Cardiac muscle cell (in vitro differentiated cells and primary cell): ENCODE data around the gene B9D1. TPM values are rescaled to one million over a fixed set of nuclear protein-coding genes. Genes with fewer than 3 reads are reported as not detected.
A peak's percentile ranks its signal among the peaks of the same experiment; 100 is the strongest.

Experiments used
- DNase-seq, 2 donors: peaks; one replicate each; pipeline versions ENCODE4 v3.0.0 to v3.0.0-alpha.2; 2010 to 2017; ENCODE audit warnings: low read depth in 1 of 2, low spot score in 1 of 2
- H3K27ac ChIP-seq: fragments of 200-600 bp; sonication (generic); 2 replicates; pipeline ENCODE4 v1.5.1; 2016
- H3K27me3 ChIP-seq: fragments of 200-600 bp; sonication (generic); 2 replicates; pipeline ENCODE4 v1.6.0; 2016; ENCODE audit warnings: control low read depth
- H3K36me3 ChIP-seq: fragments of 200-600 bp; sonication (generic); 2 replicates; pipeline ENCODE4 v1.5.1; 2016; ENCODE audit warnings: control low read depth
- H3K4me1 ChIP-seq: fragments of 200-600 bp; sonication (generic); 2 replicates; pipeline ENCODE4 v1.8.1; 2017; ENCODE audit warnings: low read depth, mild to moderate bottlenecking, mixed run types
- H3K4me3 ChIP-seq: fragments of 200-600 bp; sonication (generic); 2 replicates; pipeline ENCODE4 v1.5.1; 2016; ENCODE audit warnings: mild to moderate bottlenecking
- H3K9me3 ChIP-seq: fragments of 200-600 bp; sonication (generic); 2 replicates; pipeline ENCODE4 v1.5.1; 2017; ENCODE audit warnings: low read depth, mild to moderate bottlenecking, control low read depth
- polyA plus RNA-seq: library from polyadenylated mRNA; unstranded; fragments of >200 nt; fragmentation: Nextera tagmentation; extraction: Ambion mirVana; gene quantifications from 2 replicates; pipeline ENCODE4 v1.2.1, GENCODE V29; 2016
- total RNA-seq: library from RNA; depleted of rRNA; stranded (reverse); fragments of >200 nt; gene quantifications from 2 replicates; pipeline ENCODE4 v1.2.3, GENCODE V29; 2016
- TF ChIP-seq, protein P1 (sequence below): IDR thresholded peaks from 2 replicates; pipeline ENCODE4 v1.5.1; 2012; ENCODE audit warnings: low read depth, mild to moderate bottlenecking, low read length

B9D1 gene
- total and polyA plus RNA-seq, 2 experiments from 2014 or later: 54.5 to 65.7 TPM

DNA sequence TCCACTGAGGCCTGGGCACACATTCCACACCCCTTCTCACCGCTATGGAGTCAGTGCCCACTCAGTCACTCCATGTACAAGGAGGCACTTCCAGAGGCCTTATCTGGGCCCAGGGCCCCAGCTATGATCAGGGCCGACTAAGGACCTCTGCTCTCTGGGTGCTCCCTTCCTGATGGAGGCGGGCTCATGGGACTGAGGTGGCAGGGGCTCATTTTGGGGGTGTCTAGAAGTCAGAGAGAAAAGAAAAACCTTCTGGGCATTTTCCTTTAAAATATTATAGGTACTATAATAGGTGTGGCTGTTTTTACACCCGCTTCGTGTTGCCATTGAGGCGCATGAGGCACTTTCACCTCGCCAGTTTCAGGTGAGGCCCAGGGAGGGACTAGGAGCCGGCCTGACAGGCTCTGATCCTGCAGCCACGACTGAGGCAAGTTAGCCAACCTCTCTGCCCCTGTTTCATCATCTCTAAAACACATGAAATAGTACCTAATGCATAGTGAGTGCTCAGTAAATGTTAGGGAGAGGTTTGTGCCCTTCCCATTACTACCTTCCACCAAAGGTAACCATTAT lies 14.4 kb downstream of the B9D1 start:
- H3K4me1 ChIP-seq: no peaks in the 10 kb centered on the region
- TF ChIP-seq, protein P1, sequence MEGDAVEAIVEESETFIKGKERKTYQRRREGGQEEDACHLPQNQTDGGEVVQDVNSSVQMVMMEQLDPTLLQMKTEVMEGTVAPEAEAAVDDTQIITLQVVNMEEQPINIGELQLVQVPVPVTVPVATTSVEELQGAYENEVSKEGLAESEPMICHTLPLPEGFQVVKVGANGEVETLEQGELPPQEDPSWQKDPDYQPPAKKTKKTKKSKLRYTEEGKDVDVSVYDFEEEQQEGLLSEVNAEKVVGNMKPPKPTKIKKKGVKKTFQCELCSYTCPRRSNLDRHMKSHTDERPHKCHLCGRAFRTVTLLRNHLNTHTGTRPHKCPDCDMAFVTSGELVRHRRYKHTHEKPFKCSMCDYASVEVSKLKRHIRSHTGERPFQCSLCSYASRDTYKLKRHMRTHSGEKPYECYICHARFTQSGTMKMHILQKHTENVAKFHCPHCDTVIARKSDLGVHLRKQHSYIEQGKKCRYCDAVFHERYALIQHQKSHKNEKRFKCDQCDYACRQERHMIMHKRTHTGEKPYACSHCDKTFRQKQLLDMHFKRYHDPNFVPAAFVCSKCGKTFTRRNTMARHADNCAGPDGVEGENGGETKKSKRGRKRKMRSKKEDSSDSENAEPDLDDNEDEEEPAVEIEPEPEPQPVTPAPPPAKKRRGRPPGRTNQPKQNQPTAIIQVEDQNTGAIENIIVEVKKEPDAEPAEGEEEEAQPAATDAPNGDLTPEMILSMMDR: no peak
- no peak for DNase-seq
- H3K27me3 ChIP-seq: no peaks in the 10 kb centered on the region
- no peaks in the 10 kb centered on the region for H3K36me3 ChIP-seq
- H3K9me3 ChIP-seq: no peaks in the 10 kb centered on the region
- no peak overlapping the region for H3K27ac ChIP-seq
- H3K4me3 ChIP-seq: no peak overlapping the region

DNA sequence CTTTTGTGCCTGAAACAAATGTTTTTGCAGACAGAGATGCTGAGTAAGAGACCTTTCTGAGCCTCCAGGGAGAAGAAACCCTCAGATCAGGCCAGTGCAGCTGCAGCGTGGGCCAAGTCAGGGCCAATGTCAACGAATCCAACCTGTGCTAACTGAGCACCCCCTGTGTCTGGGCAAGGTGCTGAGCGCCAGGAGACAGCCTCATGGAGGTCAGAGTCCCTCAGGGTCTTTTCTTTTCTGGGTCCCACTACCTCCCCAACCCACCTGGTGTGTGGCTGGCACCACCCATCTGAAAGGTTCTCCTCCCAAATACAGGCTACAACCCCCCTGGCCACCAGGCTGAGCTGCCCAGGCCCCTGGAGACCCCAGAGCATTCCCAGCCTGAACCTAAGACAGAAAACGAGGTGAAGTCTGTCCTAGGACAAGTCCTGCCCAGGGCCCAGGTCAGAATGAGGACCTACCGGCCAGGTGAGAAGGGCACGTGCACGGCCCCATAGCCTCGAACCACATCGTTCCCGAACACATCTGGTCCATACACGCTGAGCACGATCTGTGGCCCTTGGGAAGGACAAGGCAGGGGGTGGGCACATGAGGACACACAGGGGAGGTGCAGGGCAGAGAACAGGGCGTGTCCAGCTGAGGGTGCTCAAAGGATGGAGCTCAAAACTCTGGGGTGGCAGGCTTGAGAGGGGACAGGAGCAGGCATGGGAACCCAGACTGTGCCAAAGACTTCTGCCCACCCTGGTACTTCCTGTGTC lies 15.0 kb downstream of the B9D1 start:
- no peak overlapping the region for H3K4me3 ChIP-seq
- no peak for DNase-seq

GRCh38 chr17:19346351-19347255 lies 15.9 kb downstream of the B9D1 start:
- Histone ChIP-seq H3K9me3 (no peaks in the 10 kb centered on the region), H3K36me3 (no peaks in the 10 kb centered on the region), H3K27ac (no peak overlapping the region), H3K4me1 (peaks cover 9% of the 10 kb centered on the region), H3K4me3 (no peak overlapping the region), H3K27me3 (no peaks in the 10 kb centered on the region)
- TF ChIP-seq, protein P1: no peak
- DNase-seq: peak in 1 of 2 donors; percentile 85

More for the DNA sequence above, 15.0 kb downstream of the B9D1 start:
- no peak overlapping the region for H3K27ac ChIP-seq
- no peaks in the 10 kb centered on the region for H3K27me3 ChIP-seq
- H3K4me1 ChIP-seq: peaks cover under 1% of the 10 kb centered on the region
- TF ChIP-seq, protein P1: no peak
- H3K9me3 ChIP-seq: no peaks in the 10 kb centered on the region
- no peaks in the 10 kb centered on the region for H3K36me3 ChIP-seq

GRCh38 chr17:19345486-19346350 lies 16.8 kb downstream of the B9D1 start:
- H3K4me3 ChIP-seq: no peak overlapping the region
- H3K9me3 ChIP-seq: no peaks in the 10 kb centered on the region
- no peak overlapping the region for H3K27ac ChIP-seq
- TF ChIP-seq, protein P1: no peak
- DNase-seq: no peak
- no peaks in the 10 kb centered on the region for H3K36me3 ChIP-seq
- H3K4me1 ChIP-seq: peaks cover 11% of the 10 kb centered on the region
- no peaks in the 10 kb centered on the region for H3K27me3 ChIP-seq

GRCh38 chr17:19345067-19345460 lies 17.5 kb downstream of the B9D1 start:
- no peak for DNase-seq
- no peaks in the 10 kb centered on the region for H3K36me3 ChIP-seq
- no peaks in the 10 kb centered on the region for H3K27me3 ChIP-seq
- no peak overlapping the region for H3K27ac ChIP-seq
- TF ChIP-seq, protein P1: no peak
- peaks cover 11% of the 10 kb centered on the region for H3K4me1 ChIP-seq
- H3K9me3 ChIP-seq: no peaks in the 10 kb centered on the region
- H3K4me3 ChIP-seq: no peak overlapping the region
